ENCODE measurements around the gene URGCP.
A peak's percentile ranks its signal among the peaks of the same experiment; 100 is the strongest.
"Not testable (repeated sequence)": the region's sequence is repeated elsewhere in the genome, so short reads cannot be mapped to it uniquely, and the experiment has no call there.

The URGCP gene

DNA sequence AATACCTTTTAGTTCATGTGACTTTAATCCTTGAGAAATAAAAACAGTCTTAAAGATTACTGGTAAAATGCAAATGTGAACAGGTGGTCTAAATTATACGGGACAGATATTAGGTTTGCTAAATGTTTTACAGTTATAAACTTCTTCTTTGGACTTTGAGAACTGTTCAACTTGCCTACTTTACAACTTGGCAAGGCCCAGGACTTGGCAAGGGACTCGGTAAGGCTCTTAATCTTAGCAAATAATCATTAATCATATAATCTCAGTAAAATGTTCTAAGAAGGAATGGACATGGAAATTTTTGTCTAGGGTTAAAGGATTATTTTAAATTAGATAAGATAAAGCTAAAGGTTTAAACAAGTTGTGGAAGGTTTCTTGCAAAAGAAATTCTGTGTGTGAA is 15.0 kb upstream of the URGCP start:
- no peak for DNase-seq (ENCODE audit: low spot score)

DNA sequence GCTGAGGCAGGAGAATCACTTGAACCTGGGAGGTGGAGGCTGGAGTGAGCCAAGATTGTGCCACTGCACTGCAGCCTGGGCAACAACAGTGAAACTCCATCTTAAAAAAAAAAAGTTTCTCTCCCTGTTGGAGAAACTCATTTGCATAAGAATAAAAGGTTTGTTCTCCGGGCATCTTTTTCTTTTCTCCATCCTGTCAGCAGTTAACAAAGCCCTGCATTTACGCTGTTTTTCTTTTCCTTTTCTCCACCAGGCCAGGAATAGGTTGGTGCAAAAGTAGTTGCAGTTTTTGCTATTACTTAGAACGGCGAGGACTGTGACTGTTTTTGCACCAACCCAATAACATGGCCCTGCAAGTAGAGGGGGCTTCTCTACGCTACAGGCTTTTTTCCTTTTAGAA is 9.5 kb upstream of the URGCP start:
- DNase-seq (ENCODE audit: low spot score) = no peak

DNA sequence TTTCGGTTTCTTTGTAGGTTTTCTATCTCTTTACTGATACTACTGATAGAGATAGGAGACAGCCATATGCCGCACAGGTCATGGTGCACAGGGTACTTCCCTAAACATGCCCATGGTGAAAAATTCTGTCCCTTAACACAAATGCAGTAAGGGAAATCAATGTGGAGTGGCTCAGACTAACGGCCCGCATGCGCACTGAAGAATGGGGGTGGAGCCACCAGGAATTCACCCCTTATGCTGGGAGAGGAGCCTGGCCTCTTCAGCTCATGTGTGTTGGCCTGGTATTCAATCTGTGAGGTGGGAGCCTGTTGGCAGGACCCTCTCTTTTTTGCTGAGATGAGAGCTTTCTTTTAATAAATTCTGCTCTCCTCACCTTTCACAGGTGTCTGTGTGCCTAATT is 8.4 kb upstream of the URGCP start:
- DNase-seq (ENCODE audit: low spot score) = no peak

DNA sequence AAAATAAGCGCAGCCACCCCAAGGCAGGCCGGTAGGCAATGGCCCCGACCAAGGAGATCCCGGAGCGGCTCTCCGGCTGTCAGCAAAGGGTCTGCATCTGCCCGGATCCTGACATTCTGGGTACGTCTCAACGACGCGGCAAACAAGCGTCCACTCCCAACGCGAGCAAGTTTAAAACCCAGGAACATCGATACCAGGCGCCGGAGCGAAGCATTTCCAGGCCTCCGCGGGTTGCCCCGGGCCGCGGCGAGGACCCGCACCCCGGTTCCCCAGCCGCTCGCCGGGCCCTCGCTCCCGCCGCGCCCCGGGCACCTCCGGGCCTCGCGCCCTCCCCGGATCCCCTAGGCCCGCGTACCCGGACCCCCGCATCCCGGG is 453 bp downstream of the URGCP start:
- peak; percentile 65 for DNase-seq (ENCODE audit: low spot score)

DNA sequence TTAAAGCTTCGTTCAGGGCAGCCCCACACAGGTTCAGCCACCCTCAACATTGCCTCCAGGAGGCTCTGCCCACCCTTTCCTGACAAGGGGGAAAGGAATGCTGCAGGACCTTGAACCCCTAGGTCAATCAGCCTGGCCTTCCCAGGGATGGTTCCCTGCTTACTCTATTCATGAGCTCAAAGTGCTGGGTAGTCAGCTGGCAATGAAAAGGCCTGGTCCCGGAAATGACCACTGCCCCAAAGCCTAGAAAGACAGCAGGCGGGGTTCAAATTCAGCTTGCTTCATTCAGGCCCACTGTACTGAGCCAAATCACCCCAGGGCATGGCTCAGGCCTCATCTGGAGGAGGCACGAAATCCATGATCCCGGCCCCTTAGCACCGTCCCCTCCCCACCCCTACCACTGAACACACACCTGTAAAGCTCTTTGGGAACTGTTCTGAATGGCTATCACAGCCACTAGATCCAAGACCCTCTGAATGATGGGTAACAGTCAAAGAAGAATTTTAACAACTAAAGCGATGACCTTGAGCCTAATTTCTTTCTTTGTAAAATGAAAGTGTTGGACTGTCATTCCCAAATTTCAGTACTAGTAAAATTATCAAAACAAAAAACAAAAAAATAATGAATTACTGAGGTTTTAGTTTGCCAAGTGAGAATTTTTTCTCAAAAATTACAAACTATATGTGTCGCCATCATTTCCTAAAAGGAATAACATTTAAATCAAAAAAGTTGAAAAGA is 1.0 kb downstream of the URGCP start:
- DNase-seq (ENCODE audit: low spot score) = peak; percentile 68

DNA sequence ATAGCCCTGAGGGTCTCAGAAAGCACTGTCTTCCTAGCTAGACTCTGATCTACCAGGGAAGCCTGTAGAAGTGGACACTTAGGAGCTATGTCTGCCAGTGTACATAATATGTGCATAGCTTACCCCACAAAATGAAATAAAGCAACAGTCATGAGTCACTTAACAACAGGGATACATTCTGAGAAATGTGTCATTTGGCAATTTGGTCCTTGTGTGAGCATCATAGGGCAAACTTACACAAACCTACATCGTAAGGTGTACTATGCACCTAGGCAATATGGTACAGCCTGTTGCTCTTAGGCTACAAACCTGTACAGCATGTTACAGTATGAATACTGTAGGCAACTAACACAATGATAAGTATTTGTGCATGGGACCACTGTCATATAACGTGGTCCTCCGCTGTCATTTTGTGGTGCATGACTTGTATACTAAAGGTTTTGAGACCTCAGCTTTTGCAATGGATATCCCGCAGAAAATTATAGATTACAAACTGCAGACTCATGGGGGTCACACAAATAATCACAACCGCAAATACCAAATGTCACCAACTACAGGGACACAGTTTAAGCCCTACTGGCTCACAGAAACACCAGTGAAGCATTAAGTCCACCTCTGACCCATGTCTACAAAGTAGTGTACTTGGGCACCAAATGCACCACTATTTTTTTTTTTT is 1.7 kb downstream of the URGCP start:
- DNase-seq (ENCODE audit: low spot score) = peak; percentile 14

DNA sequence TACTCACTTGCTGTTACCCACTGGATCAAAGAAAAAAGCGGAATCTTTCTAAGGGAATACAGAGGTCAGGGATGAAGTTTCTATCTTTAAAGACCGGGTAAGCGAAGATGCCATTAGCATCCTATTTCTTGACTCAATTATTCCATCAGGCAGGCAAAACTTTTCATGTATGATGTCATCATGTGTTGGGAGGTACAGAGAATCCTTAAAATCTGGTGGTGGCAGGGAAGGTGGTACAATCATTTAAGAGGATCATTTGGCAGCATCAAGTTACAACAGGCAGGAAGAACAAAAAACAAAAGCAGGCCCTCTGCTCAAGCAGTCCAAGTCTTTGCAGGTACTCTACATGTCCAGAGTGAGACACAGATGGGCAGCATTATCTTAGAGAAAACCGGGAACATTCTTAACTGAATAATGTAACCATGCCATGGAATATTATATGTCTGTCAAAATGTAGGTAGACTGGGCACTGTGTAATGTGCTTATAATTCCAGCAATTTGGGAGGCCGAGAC is 3.8 kb downstream of the URGCP start:
- no peak for DNase-seq (ENCODE audit: low spot score)

DNA sequence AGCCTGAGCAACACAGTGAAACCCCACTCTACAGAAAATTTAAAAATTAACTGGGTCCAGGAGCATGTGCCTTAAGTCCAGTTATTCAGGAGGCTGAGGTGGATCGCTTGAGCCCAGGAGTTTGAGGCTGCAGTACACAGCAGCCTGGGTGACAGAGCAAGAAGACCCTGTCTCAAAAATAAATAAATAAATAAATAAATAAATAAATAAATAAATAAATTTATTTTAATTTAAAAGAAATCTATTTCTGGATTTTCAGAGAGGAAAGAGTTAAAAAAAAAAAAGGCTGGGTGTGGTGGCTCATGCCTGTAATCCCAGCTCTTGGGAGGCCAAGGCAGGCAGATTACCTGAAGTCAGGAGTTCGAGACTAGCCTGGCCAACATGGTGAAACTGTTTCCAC is 7.8 kb downstream of the URGCP start:
- DNase-seq (ENCODE audit: low spot score) = not testable (repeated sequence)

DNA sequence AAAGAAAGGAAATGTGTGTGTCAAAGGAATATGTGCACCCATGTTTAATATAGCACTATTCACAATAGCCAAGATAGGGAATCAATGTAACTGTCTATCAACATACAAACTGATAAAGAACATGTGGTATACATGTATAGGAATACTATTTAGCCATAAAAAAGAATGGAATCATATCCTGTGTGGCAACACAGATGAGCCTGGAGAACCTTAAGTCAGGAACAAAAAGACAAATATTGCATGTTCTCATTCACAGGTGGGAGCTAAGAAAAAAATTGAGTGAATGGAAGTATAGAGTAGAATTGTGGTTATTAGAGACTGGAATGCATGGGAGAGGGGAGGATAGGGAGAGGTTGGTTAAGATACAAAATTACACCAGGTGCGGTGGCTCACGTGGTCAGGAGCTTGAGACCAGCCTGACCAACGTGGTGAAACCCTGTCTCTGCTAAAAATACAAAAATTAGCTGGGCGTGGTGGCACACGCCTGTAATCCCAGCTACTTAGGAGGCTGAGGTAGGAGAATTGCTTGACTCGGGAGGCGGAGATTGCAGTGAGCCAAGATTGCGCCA is 10.5 kb downstream of the URGCP start:
- DNase-seq (ENCODE audit: low spot score) = no peak

DNA sequence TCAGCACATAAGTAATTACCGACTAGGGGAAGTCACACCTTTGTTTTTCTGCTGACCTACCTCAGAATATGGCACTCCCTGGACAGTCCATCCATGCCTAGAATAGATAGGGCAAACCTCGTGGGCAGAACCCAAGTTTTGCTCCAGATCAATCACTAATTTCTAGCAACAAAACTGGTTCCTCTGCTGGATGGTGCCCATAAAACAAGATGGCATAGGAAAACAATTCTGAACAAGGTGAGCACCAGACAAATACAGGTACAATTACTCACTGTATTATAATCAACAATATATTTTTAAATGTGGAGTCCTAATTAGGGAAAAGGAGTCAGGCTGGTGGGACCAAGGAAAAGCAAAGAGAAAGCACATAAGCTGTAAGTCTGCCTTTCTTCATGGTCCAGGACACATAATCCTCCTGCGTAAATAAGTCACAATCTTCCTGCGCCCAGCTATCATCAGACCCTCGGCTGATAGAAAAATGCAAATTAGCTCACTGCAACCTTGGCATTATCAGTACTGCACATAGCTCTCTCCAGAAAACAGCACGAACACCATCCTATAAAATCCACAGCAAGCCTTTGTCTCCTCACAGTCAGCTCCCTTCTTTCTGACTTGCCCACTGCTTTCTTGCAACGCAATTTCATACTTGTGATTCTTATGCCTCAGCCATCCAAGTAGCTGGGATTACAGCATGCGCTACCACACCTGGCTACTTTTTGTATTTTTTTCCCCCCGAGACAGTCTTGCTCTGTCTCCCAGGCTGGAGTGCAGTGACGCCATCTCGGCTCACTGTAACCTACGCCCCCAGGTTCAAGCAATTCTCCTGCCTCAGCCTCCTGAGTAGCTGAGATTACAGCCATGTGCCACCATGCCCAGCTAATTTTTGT is 15.1 kb downstream of the URGCP start:
- no peak for DNase-seq (ENCODE audit: low spot score)

DNA sequence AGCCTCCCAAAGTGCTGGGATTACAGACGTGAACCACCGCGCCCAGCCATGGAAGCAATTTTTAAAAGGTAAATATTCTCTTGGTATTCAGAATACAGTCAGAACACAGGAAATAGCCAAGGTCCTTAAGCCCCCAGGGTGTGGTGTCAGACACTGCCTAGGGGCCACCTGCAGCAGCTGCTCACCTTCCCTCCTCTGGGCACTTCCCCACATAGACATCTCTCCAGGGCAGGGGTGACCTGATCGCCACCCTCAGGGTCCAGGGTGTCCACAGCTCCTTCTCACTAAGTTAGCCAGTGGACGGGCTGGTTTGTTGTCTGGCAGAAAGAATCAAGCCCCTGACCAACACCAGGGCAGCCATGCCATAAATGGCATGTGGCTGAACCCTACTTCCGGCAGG is 15.9 kb downstream of the URGCP start:
- no peak for DNase-seq (ENCODE audit: low spot score)

DNA sequence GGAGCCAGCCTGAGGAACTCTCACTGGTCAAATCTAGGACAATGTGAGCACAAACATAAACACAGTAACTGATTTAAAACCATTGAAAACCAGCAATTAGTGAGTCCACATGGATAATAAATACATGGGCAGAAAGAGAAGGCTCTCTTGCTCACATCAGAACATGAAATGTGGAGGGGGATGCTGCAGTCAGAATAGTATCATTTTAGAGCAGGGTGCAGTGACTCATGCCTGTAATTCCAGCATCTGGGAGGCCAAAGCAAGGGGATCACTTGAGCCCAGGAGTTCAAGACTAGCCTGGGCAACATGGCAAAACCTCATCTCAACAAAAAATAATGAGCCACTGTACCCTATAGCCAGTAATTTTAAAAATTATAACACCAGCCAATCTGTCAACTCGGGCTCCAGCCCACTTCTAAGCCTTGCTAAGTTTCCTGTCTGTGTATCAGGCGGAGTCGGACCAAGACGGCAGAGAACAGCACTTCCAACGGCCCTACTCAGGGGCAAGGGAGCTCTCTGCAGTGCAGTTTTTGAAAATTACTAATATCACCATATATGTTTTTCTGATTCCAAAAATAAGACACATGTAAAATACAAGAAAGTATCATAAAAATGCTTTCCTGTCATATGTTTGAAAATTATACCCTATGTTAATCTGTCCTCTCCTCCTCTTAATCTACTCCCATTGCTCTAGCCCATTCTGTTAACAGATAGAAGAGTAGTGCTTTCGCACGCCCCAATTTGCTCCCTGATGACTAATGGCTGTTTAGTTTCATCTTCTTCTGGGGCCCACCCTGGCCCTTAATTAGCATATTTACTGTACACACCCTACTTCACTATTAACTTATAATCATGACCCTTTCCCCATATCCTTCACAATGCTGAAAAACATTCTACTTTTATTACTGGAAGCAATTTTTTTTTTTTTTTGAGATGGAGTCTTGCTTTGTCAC is 17.1 kb downstream of the URGCP start:
- peak; percentile 40 for DNase-seq (ENCODE audit: low spot score)

DNA sequence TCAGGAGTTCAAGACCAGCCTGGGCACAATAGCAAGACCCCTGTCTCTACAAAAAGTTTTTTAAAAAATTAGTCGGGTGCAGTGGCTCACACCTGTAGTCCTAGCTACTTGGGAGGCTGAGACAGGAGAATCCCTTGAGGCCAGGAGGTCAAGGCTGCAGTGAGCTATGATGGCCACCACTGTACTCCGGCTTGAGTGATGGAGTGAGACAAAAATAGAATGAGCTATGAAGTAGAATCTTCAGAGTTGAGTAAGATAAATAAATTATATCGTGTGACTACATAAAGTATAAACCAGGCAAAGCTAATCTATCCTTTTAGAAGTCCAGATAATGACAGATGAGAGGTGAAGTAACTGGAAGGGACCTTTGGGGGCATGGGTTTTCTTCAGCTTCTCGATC is 21.8 kb downstream of the URGCP start:
- no peak for DNase-seq (ENCODE audit: low spot score)

DNA sequence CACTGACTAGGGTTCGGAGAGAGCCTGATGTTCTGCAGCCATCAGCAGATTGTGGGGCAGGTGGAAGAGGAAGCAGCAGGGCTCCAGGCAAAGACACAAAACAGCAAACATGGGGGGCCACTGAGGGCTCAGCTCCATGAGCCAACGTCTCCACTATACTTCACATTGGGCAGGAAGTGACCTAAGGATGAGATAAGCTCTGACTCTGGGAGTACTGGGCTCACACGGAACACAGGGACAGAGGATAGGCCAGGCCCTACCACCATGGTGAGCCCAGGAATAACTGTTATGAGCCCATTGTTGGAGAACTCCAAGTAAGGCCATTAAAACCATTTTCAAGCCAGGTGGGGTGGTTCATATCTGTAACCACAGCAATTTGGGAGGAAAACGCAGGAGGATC is 22.2 kb downstream of the URGCP start:
- no peak for DNase-seq (ENCODE audit: low spot score)

DNA sequence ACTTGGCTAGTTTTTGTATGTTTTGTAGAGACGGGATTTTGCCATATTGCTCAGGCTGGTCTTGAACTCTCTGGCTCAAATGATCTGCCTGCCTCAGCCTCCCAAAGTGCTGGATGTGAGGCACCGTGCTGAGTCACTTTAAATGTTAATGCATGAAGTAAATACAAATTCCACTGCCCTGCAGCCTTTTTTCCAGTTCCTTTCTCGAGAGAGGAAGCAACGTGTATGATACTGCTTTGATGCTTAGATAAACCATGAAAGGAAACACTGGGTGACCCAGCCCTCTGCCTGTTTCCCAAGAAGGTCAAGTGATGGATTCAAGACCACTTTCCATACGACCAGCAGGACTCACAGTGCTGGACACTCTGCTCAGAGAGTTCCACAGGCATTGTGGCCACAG is 25.8 kb downstream of the URGCP start:
- no peak for DNase-seq (ENCODE audit: low spot score)

DNA sequence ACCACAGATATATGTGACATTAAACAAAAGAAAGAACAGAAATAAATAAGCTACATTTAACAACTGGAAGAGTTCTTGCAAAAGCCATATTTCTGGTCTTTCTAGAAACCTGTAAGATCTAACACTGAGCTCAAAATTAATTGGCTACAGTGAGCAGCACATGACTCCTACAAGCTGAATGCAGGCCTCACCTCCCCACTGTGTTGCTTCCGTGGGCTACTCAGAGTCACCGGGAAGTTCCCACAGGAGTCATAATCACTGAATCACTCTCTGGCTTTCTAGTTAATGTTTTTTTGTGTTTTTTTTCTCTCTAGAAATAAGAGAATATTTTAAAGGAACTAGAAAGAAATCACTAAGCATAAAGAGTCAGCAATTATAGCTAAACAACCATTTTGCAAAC is 26.9 kb downstream of the URGCP start:
- DNase-seq (ENCODE audit: low spot score) = peak; percentile 66

DNA sequence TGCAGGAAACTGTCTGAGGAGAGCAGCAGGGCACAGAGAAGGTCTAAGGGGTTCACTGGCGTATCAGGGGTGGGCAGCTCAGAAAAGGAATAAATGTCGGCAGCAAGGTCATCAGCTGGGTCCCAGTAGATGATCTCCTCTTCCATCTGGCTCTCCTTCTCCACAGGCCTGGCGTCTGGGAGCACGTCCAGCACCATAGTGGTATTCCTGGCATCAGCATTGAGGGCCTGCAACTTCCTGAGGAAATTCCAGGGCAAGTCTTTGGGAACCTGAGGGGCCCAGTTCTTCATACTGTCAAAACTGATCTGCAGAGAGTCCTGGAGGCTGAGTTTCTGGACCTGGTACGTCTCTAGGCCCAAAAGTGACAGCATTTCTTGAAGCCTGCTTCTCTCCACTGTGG is 27.5 kb downstream of the URGCP start:
- no peak for DNase-seq (ENCODE audit: low spot score)

DNA sequence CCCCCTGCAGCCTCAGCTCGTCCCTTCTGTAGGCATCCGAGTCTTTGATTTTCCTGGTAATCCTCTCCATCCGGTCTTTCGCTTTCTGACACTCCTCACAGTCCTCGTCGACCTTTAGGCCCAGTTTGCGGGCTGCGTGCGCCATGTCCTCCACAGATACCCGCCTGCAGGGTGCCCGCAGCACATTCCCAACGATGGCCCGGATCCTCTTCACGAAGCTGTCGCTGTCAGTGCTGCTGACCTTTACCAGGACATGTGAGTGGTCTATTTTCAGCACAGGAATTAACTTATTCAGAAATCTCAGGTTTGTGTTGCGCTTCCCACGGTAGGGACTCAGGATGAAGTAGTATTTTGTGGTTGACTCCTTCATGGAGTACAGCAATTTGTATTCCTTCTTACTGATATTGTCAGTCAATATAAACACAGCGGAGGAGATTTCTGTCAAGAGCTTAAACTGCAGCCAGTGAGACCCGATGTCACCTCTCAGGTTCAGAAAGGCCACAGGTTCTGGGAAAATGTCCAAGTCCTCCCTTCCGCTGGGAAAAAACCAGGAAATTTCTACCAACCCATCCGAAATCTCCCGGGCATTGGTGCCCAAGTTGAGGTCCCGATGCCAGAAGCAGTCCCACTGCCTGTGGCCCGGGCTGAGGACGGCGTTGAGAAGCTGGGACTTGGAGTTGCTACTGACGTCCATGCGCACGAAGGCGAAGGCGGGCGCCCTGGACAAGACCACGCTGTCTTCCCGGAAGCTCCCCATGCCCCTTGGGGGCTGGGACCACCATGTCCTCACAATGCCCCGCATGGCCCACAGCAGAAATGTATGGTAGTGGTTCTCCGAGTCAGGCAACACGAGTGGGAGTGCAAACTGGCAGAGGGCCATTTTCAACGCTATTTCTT is 28.2 kb downstream of the URGCP start:
- no peak for DNase-seq (ENCODE audit: low spot score)

DNA sequence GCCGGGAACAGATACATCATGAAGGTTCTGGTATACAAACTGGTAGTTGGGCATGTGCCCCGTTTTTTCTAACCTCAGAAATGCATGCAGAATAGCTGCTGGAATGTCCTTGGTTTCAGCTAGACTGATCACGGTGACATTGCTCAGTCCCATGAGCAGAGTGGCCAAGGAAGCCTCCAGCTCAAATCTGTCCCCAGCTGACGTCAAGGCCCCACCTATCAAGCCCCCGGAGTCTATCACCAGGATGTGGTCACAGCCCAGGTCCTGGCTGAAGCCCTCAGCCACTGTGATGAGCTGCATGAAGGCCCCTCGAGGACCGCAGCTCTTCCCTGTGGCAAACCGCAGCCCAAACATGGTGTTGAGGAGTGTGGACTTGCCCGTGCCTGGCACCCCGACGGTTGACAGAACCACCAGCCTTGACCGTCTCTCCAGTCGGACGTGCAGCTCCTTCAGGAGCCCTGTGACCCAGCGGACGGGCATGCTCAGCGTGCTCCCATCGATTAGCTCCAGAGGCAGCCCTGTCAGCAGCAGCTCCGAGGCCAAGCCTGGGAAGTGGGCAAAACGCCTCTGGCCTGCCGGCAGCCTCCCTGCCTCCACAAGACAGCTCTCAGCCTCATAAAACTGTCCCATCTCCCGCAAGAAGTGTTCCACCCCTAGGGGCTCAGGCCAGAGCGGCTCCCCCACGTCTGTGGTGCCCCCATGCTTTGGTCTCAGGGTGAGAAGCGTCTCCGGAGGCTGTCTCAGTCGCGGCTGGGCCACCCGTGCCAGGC is 29.2 kb downstream of the URGCP start:
- DNase-seq (ENCODE audit: low spot score) = no peak
